ENCODE data around the gene GATB.

Gene GATB

DNA sequence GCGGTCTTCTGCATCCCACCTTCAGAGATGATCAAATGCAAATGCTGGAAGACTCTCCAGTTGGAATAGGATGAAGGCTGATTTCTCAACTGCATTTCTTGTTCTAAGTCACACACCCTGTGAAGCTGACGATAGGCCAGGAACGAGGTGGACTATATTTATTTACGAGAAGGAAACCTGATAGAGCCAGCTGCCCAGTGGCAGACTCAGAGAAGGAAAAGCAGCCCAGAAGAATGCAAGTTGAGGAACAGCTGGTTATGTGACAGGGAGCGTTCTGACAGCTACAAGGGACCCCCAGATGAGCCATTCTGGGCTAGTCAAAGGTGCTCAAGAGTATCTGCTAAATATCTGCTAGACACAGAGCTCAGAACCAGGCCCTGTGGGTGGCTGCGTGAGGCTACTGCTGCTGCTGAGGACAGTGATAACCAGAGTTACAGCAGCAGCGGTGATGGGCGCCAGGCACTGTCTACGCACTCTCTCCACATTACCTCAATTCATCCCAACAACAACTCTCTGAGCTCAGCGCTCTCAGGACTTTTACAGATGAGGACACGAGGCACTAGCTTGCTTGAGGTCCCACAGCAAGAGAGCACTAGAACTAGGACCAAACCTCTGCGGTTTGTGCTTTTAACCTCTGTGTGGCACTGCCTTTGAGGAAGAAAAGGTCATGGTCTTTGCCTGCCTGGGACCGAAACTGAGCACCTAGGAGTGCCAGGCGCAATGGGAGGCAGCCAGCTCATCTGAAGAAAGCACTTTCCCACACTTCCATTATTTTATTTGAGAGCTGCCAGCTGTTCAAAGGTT lies 69.0 kb downstream of the GATB start:
- no peak for DNase-seq (ENCODE audit: low read depth, low spot score)
- H3K4me3 ChIP-seq (ENCODE audit: low read depth, low read length) = no peak overlapping the region
- in situ Hi-C loops (cut with HindIII; ENCODE audit: low sequenced_read_pairs) = no loop called here
- TF ChIP-seq, protein P1, sequence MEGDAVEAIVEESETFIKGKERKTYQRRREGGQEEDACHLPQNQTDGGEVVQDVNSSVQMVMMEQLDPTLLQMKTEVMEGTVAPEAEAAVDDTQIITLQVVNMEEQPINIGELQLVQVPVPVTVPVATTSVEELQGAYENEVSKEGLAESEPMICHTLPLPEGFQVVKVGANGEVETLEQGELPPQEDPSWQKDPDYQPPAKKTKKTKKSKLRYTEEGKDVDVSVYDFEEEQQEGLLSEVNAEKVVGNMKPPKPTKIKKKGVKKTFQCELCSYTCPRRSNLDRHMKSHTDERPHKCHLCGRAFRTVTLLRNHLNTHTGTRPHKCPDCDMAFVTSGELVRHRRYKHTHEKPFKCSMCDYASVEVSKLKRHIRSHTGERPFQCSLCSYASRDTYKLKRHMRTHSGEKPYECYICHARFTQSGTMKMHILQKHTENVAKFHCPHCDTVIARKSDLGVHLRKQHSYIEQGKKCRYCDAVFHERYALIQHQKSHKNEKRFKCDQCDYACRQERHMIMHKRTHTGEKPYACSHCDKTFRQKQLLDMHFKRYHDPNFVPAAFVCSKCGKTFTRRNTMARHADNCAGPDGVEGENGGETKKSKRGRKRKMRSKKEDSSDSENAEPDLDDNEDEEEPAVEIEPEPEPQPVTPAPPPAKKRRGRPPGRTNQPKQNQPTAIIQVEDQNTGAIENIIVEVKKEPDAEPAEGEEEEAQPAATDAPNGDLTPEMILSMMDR (IDR thresholded peaks at IDR 0.05; ENCODE audit: low read depth, low read length) = no peak

DNA sequence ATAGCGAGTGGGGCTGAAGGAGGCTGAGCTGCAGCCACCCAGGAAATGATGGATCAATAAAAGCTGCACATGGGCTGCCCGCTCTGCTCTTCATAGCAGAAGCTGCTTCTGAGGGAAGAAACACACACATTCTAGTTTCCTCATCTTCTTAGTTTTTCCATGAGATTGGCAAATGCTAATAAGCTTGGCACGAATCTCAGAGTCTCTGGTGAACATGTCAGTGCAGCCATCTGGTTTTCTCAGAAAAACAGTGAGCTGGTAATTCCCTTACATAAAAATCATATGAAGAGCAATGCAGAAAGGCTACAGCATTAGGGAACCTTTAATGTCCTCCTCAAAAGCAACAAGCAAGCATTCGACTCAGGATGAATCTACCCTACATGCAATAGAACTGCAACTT lies 69.9 kb downstream of the GATB start:
- DNase-seq (ENCODE audit: low read depth, low spot score) = no peak
- in situ Hi-C loops (cut with HindIII; ENCODE audit: low sequenced_read_pairs) = no loop called here
- TF ChIP-seq, protein P1 (IDR thresholded peaks at IDR 0.05; ENCODE audit: low read depth, low read length) = no peak
- H3K4me3 ChIP-seq (ENCODE audit: low read depth, low read length) = no peak overlapping the region

DNA sequence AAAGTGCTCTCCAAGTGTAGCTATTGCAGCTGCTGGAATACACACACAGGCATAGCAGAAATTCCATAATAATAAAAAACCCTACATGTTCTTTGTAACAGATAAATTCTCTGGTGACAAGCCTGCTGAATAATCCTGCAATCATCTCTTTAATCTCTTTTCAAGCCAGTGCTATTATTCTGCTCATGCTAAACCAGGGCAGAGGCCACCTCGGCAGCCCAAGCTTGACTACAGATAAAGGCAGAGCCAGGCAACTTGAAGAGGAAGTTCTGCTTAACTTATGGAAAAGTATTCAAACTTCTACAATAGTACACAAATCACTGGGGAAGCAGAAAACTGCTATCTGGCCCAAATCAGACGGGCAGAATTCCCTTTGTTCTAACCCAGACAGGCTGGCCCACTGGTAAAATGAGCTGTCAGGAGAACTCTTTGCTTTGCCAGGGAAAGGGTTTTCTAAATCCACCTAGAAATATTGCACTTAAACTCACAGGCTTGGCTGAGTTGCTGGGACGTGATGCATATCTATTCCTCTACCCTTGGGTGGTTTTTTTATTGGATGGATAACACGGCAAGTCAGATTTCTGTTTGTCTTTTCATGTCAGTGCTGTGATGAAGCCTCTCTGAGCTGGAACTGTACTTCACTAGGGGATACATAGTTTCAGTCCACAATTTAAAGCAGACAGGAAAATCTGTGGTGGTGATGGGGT lies 70.5 kb downstream of the GATB start:
- DNase-seq (ENCODE audit: low read depth, low spot score) = peak; percentile 65
- TF ChIP-seq, protein P1 (IDR thresholded peaks at IDR 0.05; ENCODE audit: low read depth, low read length) = no peak
- in situ Hi-C loops (cut with HindIII; ENCODE audit: low sequenced_read_pairs) = no loop called here

DNA sequence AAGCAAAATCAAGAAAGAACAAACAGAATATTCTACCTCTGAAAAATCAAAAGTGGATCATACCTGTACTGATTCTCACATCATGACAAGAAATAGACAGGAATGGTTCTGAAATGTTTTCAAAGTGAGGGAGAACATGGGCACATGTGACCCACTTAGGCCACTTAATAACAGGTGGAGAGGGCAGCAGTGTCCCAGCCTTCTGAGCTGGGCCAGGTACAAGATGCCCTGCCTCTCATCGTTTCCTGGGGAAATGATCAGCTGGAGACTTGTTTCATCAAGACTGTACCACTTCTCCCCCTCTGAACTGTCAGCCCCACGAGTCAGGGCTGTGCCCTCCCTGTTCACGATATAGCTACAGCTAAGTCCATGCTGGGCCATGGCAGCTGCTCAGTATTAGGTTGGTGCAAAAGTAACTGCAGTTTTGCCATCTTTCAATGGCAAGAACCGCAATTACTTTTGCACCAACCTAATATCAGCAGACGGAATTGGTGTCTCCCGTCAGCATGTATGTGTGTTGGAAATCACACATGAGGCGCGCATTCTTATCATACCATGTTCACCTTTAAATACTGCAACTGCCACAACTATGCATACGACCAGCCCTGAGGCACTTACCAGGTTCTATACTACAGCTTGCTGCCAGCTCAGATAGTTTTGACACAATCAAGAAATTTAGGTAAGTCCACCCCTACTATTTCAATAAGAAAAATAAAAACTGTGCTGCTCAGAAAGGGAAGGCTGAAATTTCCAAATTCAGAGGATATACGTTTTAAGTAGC lies 71.4 kb downstream of the GATB start:
- TF ChIP-seq, protein P1 (IDR thresholded peaks at IDR 0.05; ENCODE audit: low read depth, low read length) = no peak
- no peak for DNase-seq (ENCODE audit: low read depth, low spot score)
- in situ Hi-C loops (cut with HindIII; ENCODE audit: low sequenced_read_pairs) = no loop called here
- no peak overlapping the region for H3K4me3 ChIP-seq (ENCODE audit: low read depth, low read length)

More for the DNA sequence above, 70.5 kb downstream of the GATB start:
- no peak overlapping the region for H3K4me3 ChIP-seq (ENCODE audit: low read depth, low read length)

DNA sequence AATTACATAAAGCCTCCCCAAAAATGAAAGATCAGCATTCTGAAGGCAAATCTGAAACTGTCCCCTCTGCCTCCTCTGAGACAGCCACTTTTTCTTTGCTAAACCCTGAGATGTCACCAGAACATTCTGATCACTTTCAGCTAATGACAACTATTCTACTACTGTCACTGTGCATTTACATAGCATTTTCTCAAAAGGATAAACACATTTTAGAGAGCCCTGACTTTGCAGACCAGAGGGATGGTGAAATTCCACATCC lies 72.1 kb downstream of the GATB start:
- no peak for DNase-seq (ENCODE audit: low read depth, low spot score)
- in situ Hi-C loops (cut with HindIII; ENCODE audit: low sequenced_read_pairs) = no loop called here
- TF ChIP-seq, protein P1 (IDR thresholded peaks at IDR 0.05; ENCODE audit: low read depth, low read length) = no peak
- no peak overlapping the region for H3K4me3 ChIP-seq (ENCODE audit: low read depth, low read length)

DNA sequence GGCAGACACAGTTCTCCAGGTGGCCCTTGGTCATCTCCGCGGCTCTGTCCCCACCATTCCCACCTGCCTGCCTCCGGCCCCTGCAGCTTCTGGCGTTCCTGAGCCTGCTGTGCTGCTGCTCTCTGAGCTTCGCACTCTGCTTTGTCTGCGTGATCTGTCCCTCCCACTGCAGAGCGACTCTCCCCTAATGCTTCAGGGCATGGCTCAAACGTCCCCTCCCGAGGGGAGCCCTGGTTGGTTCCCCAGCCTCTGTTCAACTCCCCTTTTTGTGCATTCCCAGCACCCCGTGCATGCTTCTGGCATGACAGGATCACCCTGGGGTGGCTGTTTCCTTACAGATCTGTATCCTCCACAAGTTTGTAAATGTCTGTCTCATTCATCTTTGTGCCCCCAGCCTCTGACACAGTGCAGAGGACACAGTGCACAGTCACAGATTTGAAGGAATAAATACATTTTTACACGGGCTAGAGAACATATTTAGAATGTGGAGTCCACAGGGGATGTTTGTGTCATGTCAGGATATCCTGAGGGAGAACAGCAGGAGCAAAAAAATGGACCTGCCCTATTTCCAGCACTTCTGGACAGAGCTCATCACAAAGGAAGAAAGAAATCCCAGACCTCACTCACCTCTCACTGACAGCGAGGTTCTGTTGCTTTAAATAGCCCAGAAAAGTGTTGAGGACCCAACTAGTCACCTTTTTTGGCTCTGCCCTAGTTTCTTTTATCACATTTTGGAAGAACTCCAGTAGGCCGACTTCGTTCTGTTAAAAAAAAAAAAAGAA lies 72.6 kb downstream of the GATB start:
- TF ChIP-seq, protein P1 (IDR thresholded peaks at IDR 0.05; ENCODE audit: low read depth, low read length) = no peak
- in situ Hi-C loops (cut with HindIII; ENCODE audit: low sequenced_read_pairs) = no loop called here

More for the DNA sequence above, 72.6 kb downstream of the GATB start:
- no peak overlapping the region for H3K4me3 ChIP-seq (ENCODE audit: low read depth, low read length)
- no peak for DNase-seq (ENCODE audit: low read depth, low spot score)
